ENCODE measurements around the gene CCNL2. TPM values are rescaled to one million over a fixed set of nuclear protein-coding genes. Genes with fewer than 3 reads are reported as not detected.

Gene CCNL2
- total RNA-seq, 1 donor from 2014 or later: 225 TPM

DNA sequence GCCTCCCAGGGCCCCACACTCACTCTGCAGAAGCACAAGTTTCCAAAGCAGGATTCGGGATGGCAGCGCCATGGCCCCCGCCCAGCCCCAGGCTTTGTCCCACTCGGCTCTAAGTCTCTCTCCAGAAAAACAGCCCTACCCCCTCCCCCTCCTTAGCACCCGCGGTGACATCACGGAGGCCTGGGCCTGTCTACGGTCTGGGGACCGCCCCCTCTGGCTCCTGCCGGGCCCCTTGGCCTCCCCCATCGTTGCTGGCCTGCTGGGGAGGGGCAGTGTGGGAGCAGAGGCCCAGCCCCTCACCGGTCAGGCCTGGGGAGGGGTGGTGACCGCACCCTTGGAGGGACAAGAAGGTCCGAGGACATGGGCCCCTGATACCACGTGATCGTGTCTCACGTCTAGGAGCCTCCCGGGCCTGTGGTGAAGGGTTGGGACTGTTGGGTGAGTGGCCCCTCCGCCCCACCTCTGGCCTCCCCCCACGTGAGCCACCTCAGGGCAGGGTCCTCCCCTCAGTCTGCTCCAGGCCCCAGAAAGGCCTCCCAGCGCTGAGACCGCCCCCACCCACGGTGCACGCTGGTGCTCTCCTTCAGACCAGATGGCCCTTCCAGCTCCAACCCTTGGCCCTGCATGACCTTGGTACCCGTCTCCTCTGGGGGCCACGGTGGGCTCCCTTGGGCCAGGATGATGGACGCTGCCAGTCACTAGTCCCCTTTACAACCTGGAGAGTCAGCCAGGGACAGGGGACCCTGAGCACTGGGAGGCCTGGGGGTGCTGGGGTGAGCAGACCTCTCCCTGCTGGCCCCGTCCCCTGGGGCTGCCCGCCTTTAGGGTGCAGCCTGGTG, 40.5 kb downstream of the CCNL2 start, which contains the start of gene MXRA8:
Gene MXRA8 (minus strand): TSS at position 123 of the 839 bp plus-strand sequence. CDS start 51 bp downstream, at position 72.
- TF ChIP-seq, protein P1, sequence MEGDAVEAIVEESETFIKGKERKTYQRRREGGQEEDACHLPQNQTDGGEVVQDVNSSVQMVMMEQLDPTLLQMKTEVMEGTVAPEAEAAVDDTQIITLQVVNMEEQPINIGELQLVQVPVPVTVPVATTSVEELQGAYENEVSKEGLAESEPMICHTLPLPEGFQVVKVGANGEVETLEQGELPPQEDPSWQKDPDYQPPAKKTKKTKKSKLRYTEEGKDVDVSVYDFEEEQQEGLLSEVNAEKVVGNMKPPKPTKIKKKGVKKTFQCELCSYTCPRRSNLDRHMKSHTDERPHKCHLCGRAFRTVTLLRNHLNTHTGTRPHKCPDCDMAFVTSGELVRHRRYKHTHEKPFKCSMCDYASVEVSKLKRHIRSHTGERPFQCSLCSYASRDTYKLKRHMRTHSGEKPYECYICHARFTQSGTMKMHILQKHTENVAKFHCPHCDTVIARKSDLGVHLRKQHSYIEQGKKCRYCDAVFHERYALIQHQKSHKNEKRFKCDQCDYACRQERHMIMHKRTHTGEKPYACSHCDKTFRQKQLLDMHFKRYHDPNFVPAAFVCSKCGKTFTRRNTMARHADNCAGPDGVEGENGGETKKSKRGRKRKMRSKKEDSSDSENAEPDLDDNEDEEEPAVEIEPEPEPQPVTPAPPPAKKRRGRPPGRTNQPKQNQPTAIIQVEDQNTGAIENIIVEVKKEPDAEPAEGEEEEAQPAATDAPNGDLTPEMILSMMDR (IDR thresholded peaks at IDR 0.05): no peak
- Mint-ChIP-seq H3K9me3 (no peaks in the 10 kb centered on the region), H3K27ac (peak within 1 kb of the TSS; percentile 7), H3K36me3 (ENCODE audit: low read depth) (no peaks in the 10 kb centered on the region), H3K4me3 (peak within 1 kb of the TSS; percentile 35), H3K4me1 (peaks cover 6% of the 10 kb centered on the region), H3K27me3 (peaks cover 20% of the 10 kb centered on the region)
- ChIA-PET POLR2A (interaction anchor here (1.1 kb wide), 1 partner anchor 16 kb away, joined by 4 read pairs; the partner anchor contains the start of gene AURKAIP1), CTCF (no interaction called here)
- intact Hi-C loops (cut with micrococcal nuclease): no loop called here
- ATAC-seq (ENCODE audit: low read depth) (no peak), DNase-seq (no peak)

DNA sequence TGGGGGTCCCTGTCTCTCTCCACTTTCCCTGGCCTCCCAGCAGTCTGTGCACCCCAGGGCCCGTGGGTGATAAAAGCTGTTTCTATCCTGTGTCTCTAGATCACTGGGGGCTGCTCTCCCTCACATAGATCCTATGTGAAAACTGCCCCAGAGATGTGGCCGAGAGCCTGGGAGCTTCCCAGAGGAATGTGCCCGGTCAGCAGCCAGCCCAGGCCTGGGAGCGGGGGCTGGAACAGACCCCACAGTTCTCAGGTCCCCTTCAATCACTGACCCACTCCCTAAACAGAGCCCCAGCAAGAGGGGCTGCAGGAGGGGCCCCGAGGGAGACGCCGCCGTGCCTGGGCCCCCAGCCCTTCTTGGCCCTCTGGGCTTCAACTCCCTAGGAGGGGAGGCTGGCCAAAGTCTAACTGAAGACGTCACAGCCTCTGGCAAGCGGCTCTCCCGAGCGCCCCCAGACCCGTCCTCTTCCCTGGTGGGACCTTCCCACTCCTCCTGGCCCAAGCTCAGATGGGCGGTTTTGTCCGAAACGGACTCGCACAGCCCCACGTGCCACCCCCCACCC, 41.2 kb downstream of the CCNL2 start:
- H3K4me1 Mint-ChIP-seq: peaks cover 10% of the 10 kb centered on the region
- no peak for ATAC-seq (ENCODE audit: low read depth)
- TF ChIP-seq, protein P1 (IDR thresholded peaks at IDR 0.05): no peak
- no peaks in the 10 kb centered on the region for H3K9me3 Mint-ChIP-seq
- no peak overlapping the region for H3K4me3 Mint-ChIP-seq
- POLR2A ChIA-PET: no interaction called here
- H3K36me3 Mint-ChIP-seq (ENCODE audit: low read depth): no peaks in the 10 kb centered on the region
- CTCF ChIA-PET: interaction anchor here (2.2 kb wide), 1 partner anchor 13 kb away, joined by 4 read pairs; no protein-coding TSS in a partner anchor
- no peak overlapping the region for H3K27ac Mint-ChIP-seq
- intact Hi-C loops (cut with micrococcal nuclease): no loop called here
- no peak for DNase-seq
- H3K27me3 Mint-ChIP-seq: peaks cover 20% of the 10 kb centered on the region

DNA sequence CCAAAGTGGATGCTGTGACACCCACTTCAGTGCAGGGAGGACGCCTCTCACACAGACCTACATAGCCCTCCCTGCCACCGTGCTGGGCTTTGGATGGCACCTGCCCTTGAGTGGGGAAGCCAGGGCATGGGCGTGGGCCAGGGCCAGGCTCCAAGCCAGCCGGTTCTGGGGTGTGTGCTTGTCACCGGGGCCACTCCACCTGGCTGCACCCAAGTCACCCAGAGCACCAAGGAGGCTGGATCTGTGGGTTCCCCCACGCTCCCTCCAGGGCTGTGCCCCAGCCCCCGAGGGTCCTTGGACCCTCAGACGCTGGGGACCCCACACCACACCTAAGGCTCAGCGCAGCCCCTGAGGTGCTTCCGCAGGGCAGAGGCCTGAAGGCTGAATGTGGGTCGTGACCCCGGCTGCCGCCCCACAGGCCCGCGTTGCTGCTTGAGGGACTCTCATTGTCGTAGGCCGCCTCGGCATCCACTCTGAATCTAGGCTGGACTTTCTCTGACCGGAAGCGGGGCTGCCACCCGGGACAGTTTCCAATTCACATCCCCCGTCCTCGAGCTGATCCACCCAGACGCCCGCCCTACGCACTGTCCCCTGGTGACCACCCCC, 42.2 kb downstream of the CCNL2 start:
- Mint-ChIP-seq H3K9me3 (no peaks in the 10 kb centered on the region), H3K4me3 (no peak overlapping the region), H3K36me3 (ENCODE audit: low read depth) (no peaks in the 10 kb centered on the region), H3K4me1 (peaks cover 21% of the 10 kb centered on the region), H3K27me3 (peaks cover 26% of the 10 kb centered on the region), H3K27ac (no peak overlapping the region)
- no peak for ATAC-seq (ENCODE audit: low read depth)
- TF ChIP-seq, protein P1 (IDR thresholded peaks at IDR 0.05): no peak
- ChIA-PET POLR2A (no interaction called here), CTCF (interaction anchor here (2.2 kb wide), 1 partner anchor 14 kb away, joined by 4 read pairs; no protein-coding TSS in a partner anchor)
- intact Hi-C loops (cut with micrococcal nuclease): no loop called here
- DNase-seq: no peak

DNA sequence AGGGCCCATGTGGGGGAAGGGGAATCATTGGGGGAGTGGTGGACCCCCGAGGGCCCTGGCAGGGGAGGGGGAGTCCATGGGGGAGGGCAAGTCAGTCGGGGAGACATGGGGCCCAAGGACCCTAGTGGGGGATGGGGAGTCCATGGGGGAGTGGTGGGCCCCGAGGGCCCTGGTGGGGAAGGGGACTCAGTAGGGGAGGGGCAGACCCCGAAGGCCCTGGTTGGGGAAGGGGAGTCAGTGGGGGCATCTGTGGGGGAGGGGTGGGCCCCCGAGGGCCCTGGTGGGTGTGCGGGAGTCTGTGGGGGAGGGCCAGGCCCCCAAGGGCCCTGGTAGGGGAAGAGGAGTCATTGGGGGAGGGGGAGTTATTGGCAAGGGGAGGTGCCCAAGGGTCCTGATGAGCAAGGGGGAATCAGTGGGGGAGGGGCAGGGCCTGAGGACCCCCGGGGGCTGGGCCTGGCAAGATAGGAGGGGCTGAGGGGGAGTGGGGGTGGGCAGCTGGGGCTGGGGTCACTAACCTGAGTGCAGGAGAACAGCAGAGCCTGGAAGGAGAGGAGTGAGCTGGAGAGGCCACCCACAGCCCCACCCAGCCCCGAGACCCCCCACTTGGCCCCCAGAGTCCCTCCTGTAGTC, 42.9 kb downstream of the CCNL2 start:
- POLR2A ChIA-PET: no interaction called here
- Mint-ChIP-seq H3K4me3 (no peak overlapping the region), H3K27ac (no peak overlapping the region), H3K36me3 (ENCODE audit: low read depth) (no peaks in the 10 kb centered on the region), H3K4me1 (peaks cover 21% of the 10 kb centered on the region), H3K9me3 (no peaks in the 10 kb centered on the region), H3K27me3 (peaks cover 26% of the 10 kb centered on the region)
- CTCF ChIA-PET: interaction anchor here (2.2 kb wide), 1 partner anchor 15 kb away, joined by 4 read pairs; no protein-coding TSS in a partner anchor
- TF ChIP-seq, protein P1 (IDR thresholded peaks at IDR 0.05): no peak
- intact Hi-C loops (cut with micrococcal nuclease): no loop called here
- ATAC-seq (ENCODE audit: low read depth) (no peak), DNase-seq (no peak)
